ENCODE data around the gene FRY.
"Not testable (repeated sequence)": the region's sequence is repeated elsewhere in the genome, so short reads cannot be mapped to it uniquely, and the experiment has no call there.

FRY gene

GRCh38 chr13:32044446-32044845 lies 12.9 kb downstream of the FRY start:
- no peak for DNase-seq

- no peak for DNase-seq
Measured at GRCh38 chr13:32045537-32045936, 14.0 kb downstream of the FRY start.

GRCh38 chr13:32045982-32046785 lies 14.6 kb downstream of the FRY start:
- DNase-seq: peak; percentile 6

GRCh38 chr13:32047088-32047487 lies 15.5 kb downstream of the FRY start:
- DNase-seq: no peak

- no peak for DNase-seq
Measured at GRCh38 chr13:32047793-32048192, 16.2 kb downstream of the FRY start.

GRCh38 chr13:32048816-32049215 lies 17.2 kb downstream of the FRY start:
- DNase-seq: no peak

- DNase-seq: no peak
Measured at GRCh38 chr13:32051156-32051555, 19.6 kb downstream of the FRY start.

GRCh38 chr13:32056316-32056715 lies 24.7 kb downstream of the FRY start:
- no peak for DNase-seq

GRCh38 chr13:32057325-32057724 lies 25.8 kb downstream of the FRY start:
- not testable (repeated sequence) for DNase-seq

GRCh38 chr13:32059511-32059984 lies 28.0 kb downstream of the FRY start:
- DNase-seq: no peak

- no peak for DNase-seq
Measured at GRCh38 chr13:32060401-32060878, 28.9 kb downstream of the FRY start.

GRCh38 chr13:32063619-32064233 lies 32.2 kb downstream of the FRY start:
- DNase-seq: no peak

- no peak for DNase-seq
Measured at GRCh38 chr13:32067149-32067961, 35.8 kb downstream of the FRY start.

GRCh38 chr13:32068255-32068654 lies 36.7 kb downstream of the FRY start:
- DNase-seq: no peak

GRCh38 chr13:32073180-32073864 lies 41.7 kb downstream of the FRY start:
- DNase-seq: no peak

GRCh38 chr13:32075170-32075851 lies 43.7 kb downstream of the FRY start:
- no peak for DNase-seq

GRCh38 chr13:32079587-32079986 lies 48.0 kb downstream of the FRY start:
- no peak for DNase-seq

GRCh38 chr13:32080328-32080744 lies 48.8 kb downstream of the FRY start:
- DNase-seq: no peak

- DNase-seq: no peak
Measured at GRCh38 chr13:32081591-32081990, 50.0 kb downstream of the FRY start.

- no peak for DNase-seq
Measured at GRCh38 chr13:32086366-32086765, 54.8 kb downstream of the FRY start.

- DNase-seq: no peak
Measured at GRCh38 chr13:32086791-32087441, 55.3 kb downstream of the FRY start.
